KMS-11 (cell line): Measurements from ENCODE around the gene NT5DC2.

Experiments used
- H2AFZ ChIP-seq: fragments of 200-600 bp; sonication (generic); 2 replicates; pipeline ENCODE4 v1.6.1; 2016; ENCODE audit warnings: antibody characterized with exemption, mixed run types, low read depth
- H3K27ac ChIP-seq: fragments of 200-600 bp; sonication (generic); 2 replicates; pipeline ENCODE4 v1.6.1; 2016; ENCODE audit warnings: mild to moderate bottlenecking, mixed run types
- H3K27me3 ChIP-seq: fragments of 200-600 bp; sonication (generic); 2 replicates; pipeline ENCODE4 v1.6.1; 2017; ENCODE audit warnings: mild to moderate bottlenecking, low read depth, mixed run types, moderate library complexity; ENCODE audit not compliant: insufficient read depth
- H3K36me3 ChIP-seq: fragments of 200-600 bp; sonication (generic); 2 replicates; pipeline ENCODE4 v1.6.1; 2017; ENCODE audit warnings: mild to moderate bottlenecking, mixed run types; ENCODE audit not compliant: insufficient read depth
- H3K4me1 ChIP-seq: fragments of 200-600 bp; sonication (generic); 2 replicates; pipeline ENCODE4 v1.6.1; 2016; ENCODE audit warnings: mild to moderate bottlenecking, low read depth, mixed run types; ENCODE audit not compliant: poor library complexity, severe bottlenecking
- H3K4me2 ChIP-seq: fragments of 200-600 bp; sonication (generic); 2 replicates; pipeline ENCODE4 v1.7.0; 2016; ENCODE audit warnings: mild to moderate bottlenecking, mixed run types
- H3K4me3 ChIP-seq: fragments of 200-600 bp; sonication (generic); IDR thresholded peaks from 2 replicates; pipeline ENCODE4 v1.6.1; 2017; ENCODE audit warnings: low read depth, low read length, mixed read lengths; ENCODE audit not compliant: insufficient read depth
- H3K79me2 ChIP-seq: fragments of 200-600 bp; sonication (generic); 2 replicates; pipeline ENCODE4 v1.6.1; 2016; ENCODE audit warnings: low read depth, mixed run types; ENCODE audit not compliant: insufficient read depth
- H3K9ac ChIP-seq: fragments of 200-600 bp; sonication (generic); 2 replicates; pipeline ENCODE4 v1.6.1; 2016; ENCODE audit warnings: mild to moderate bottlenecking, mixed run types
- H4K20me1 ChIP-seq: fragments of 200-600 bp; sonication (generic); 2 replicates; pipeline ENCODE4 v1.6.1; 2016; ENCODE audit warnings: mild to moderate bottlenecking, mixed run types; ENCODE audit not compliant: insufficient read depth
- CTCF ChIP-seq: fragments of 200-600 bp; sonication (generic); conservative IDR thresholded peaks from 2 replicates; pipeline ENCODE4 v1.6.1; 2017; ENCODE audit warnings: low read depth, mild to moderate bottlenecking, antibody characterized with exemption, low read length, moderate library complexity, mixed read lengths

Gene NT5DC2

GRCh38 chr3:52493232-52494017 lies 40.2 kb downstream of the NT5DC2 start:
- Histone ChIP-seq H3K4me1 (no peaks in the 10 kb centered on the region), H3K9ac (no peak overlapping the region), H4K20me1 (no peaks in the 10 kb centered on the region), H3K27ac (no peak overlapping the region), H3K36me3 (no peaks in the 10 kb centered on the region), H3K4me2 (no peak overlapping the region), H3K79me2 (no peaks in the 10 kb centered on the region), H3K4me3 (no peak overlapping the region), H3K27me3 (no peaks in the 10 kb centered on the region), H2AFZ (no peak overlapping the region)
- TF ChIP-seq CTCF = no peak

DNA sequence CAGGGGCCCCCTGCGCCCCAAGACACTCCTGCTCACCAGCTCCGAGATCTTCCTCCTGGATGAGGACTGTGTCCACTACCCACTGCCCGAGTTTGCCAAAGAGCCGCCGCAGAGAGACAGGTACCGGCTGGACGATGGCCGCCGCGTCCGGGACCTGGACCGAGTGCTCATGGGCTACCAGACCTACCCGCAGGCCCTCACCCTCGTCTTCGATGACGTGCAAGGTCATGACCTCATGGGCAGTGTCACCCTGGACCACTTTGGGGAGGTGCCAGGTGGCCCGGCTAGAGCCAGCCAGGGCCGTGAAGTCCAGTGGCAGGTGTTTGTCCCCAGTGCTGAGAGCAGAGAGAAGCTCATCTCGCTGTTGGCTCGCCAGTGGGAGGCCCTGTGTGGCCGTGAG lies 41.6 kb downstream of the NT5DC2 start:
- Histone ChIP-seq H3K9ac (no peak overlapping the region), H3K4me1 (no peaks in the 10 kb centered on the region), H3K27ac (no peak overlapping the region), H3K27me3 (no peaks in the 10 kb centered on the region), H3K79me2 (no peaks in the 10 kb centered on the region), H3K4me2 (no peak overlapping the region), H4K20me1 (no peaks in the 10 kb centered on the region), H3K36me3 (no peaks in the 10 kb centered on the region; the same call in 1 of the 2 replicates), H2AFZ (no peak overlapping the region), H3K4me3 (no peak overlapping the region)
- no peak for TF ChIP-seq CTCF

DNA sequence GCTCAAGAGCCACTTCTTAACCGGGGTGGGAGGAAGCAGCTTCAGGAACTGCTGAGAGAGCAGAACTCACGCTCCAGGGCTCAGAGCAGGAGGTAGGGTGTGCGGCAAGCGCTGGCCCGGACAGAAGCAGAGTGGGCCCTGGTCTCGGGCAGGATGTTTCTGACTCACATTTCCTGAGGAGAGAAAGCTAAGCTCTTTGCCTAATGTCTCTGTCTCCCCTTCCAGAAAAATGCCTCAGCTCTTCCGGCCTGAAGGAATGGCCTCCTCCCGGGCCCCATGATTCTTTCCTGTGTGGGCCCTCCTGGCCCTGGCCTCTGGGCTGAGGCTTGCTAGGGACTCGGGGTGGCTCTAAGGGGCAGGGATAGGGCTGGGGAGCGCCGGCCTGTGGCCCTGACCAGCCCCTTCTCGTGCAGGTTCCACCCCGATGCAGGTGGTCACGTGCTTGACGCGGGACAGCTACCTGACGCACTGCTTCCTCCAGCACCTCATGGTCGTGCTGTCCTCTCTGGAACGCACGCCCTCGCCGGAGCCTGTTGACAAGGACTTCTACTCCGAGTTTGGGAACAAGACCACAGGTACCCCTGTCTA lies 42.6 kb downstream of the NT5DC2 start:
- Histone ChIP-seq H3K4me2 (no peak overlapping the region), H3K36me3 (no peaks in the 10 kb centered on the region; the same call in 1 of the 2 replicates), H3K4me3 (no peak overlapping the region), H4K20me1 (no peaks in the 10 kb centered on the region), H3K27ac (no peak overlapping the region), H3K27me3 (no peaks in the 10 kb centered on the region), H3K79me2 (no peaks in the 10 kb centered on the region), H3K4me1 (no peaks in the 10 kb centered on the region), H3K9ac (no peak overlapping the region), H2AFZ (no peak overlapping the region)
- TF ChIP-seq CTCF = no peak

DNA sequence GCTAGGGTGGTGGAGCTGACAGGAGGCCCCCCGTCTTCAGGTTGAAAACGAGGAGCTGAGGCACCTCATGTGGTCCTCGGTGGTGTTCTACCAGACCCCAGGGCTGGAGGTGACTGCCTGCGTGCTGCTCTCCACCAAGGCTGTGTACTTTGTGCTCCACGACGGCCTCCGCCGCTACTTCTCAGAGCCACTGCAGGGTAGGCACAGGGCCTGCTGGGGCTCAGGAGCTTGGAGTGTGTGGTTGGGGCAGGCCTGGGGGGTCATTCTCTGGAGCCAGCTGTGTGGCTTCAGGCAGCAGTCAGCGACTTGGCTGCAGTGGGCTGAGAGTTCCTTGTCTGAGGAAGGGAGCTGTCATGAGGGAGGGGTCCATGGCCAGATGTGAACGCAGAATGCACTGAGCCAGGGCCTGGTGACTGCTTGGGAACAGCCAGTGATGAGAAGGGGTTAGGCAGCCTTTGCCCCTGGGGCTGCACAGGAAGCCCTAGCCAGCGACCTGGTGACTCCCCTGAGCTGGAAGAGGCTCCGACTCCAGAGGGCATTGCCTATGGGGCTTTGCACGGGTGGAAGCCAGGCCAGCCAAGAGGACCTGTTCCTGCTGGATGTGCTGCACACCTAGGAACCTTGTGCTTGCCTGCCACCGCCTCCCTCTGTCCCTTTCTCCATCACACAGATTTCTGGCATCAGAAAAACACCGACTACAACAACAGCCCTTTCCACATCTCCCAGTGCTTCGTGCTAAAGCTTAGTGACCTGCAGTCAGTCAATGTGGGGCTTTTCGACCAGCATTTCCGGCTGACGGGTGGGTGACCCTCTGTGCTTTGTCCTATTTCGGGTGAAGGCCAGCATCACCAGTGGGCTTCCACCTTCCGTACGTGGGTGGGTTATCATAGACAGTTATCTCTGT lies 43.4 kb downstream of the NT5DC2 start:
- no peak overlapping the region for H3K27ac ChIP-seq
- H2AFZ ChIP-seq = no peak overlapping the region
- no peak overlapping the region for H3K4me2 ChIP-seq
- TF ChIP-seq CTCF = no peak
- H3K27me3 ChIP-seq = no peaks in the 10 kb centered on the region
- H3K4me3 ChIP-seq = no peak overlapping the region
- no peaks in the 10 kb centered on the region; the same call in 1 of the 2 replicates for H3K36me3 ChIP-seq
- no peaks in the 10 kb centered on the region for H3K79me2 ChIP-seq
- no peaks in the 10 kb centered on the region for H3K4me1 ChIP-seq
- no peak overlapping the region for H3K9ac ChIP-seq
- no peaks in the 10 kb centered on the region for H4K20me1 ChIP-seq
